Measurements from ENCODE around the gene LGALS3BP. TPM values are rescaled to one million over a fixed set of nuclear protein-coding genes. Genes with fewer than 3 reads are reported as not detected.

LGALS3BP gene
- total RNA-seq, 1 experiment from 2014 or later: 69.8 TPM

GRCh38 chr17:78996781-78997201, 17.1 kb upstream of the LGALS3BP start:
- Histone ChIP-seq H2AK5ac (ENCODE audit: insufficient read length, low read length) (no peak overlapping the region), H4K20me1 (ENCODE audit: control insufficient read depth, insufficient read depth, insufficient read length) (no peaks in the 10 kb centered on the region), H3K4ac (ENCODE audit: low read depth, low read length) (no peak overlapping the region), H4K8ac (replicated peaks; ENCODE audit: insufficient read length, low read depth, low read length) (no peak overlapping the region), H4K91ac (ENCODE audit: insufficient read length, low read depth, low read length) (no peak overlapping the region), H3K23ac (ENCODE audit: insufficient read length, low read depth, low read length) (no peak overlapping the region), H3K27me3 (ENCODE audit: insufficient read depth, low read length) (no peaks in the 10 kb centered on the region; the same call in 1 of the 2 replicates), H3K79me1 (ENCODE audit: insufficient read depth, low read depth, low read length, poor library complexity, severe bottlenecking) (no peaks in the 10 kb centered on the region), H3K14ac (ENCODE audit: insufficient read depth, low read length) (no peak overlapping the region), H3K56ac (ENCODE audit: insufficient read length, low read depth, low read length) (no peak overlapping the region), H4K5ac (ENCODE audit: insufficient read length, low read depth, low read length) (no peak overlapping the region), H3K18ac (ENCODE audit: insufficient read length, low read depth, low read length) (no peak overlapping the region), H3K27ac (ENCODE audit: insufficient read length, low read depth, low read length) (no peak overlapping the region), H2BK5ac (ENCODE audit: insufficient read length, low read length) (no peak overlapping the region), H2AFZ (ENCODE audit: low read length) (no peak overlapping the region), H3K79me2 (ENCODE audit: insufficient read depth, low read length) (no peaks in the 10 kb centered on the region), H2BK120ac (ENCODE audit: low read depth, low read length, poor library complexity, severe bottlenecking) (no peak overlapping the region), H2BK20ac (ENCODE audit: low read depth, low read length, poor library complexity, severe bottlenecking) (no peak overlapping the region), H2BK15ac (ENCODE audit: low read depth, low read length) (no peak overlapping the region), H3K4me1 (ENCODE audit: insufficient read depth, low read length) (no peaks in the 10 kb centered on the region), H3K9ac (ENCODE audit: extremely low read depth, insufficient read length, low read length) (no peak overlapping the region), H3K9me3 (ENCODE audit: control insufficient read depth, low read depth, low read length) (no peaks in the 10 kb centered on the region), H3K23me2 (ENCODE audit: insufficient read length, low read depth, low read length, poor library complexity, severe bottlenecking) (no peaks in the 10 kb centered on the region), H3K4me2 (ENCODE audit: insufficient read depth, insufficient read length, low read length) (no peak overlapping the region), H2BK12ac (ENCODE audit: insufficient read length, low read depth, low read length) (no peak overlapping the region), H3T11ph (ENCODE audit: low read length) (no peak overlapping the region)
- Mint-ChIP-seq H3K36me3 (ENCODE audit: insufficient read depth in 1 of 3, low read depth in 3 of 3) (peaks cover 12 to 57% (median 34%) of the 10 kb centered on the region in 3 experiments; a peak in 6 of 7 replicates), H3K4me1 (no peaks in the 10 kb centered on the region), H3K9me3 (no peaks in the 10 kb centered on the region), H3K4me3 (no peak overlapping the region), H3K27me3 (ENCODE audit: low read depth) (peaks cover 53% of the 10 kb centered on the region), H3K27ac (no peak overlapping the region)
- no CpG with 5 or more reads among the region's 16 CpGs for WGBS (ENCODE audit: extremely low coverage, insufficient read length, low lambda C conversion rate)
- DNase-seq: no peak
- no peak for TF ChIP-seq CTCF (conservative IDR thresholded peaks at IDR 0.05)
